NT2/D1 (cell line): ENCODE measurements around the gene SYVN1.

Experiments
- DNase-seq: peaks from one replicate; pipeline ENCODE4 v3.0.0-alpha.2; 2011; ENCODE audit warnings: low read depth, low spot score
- H3K27me3 ChIP-seq: 2 replicates; pipeline ENCODE4 v1.6.0; 2011; ENCODE audit warnings: mild to moderate bottlenecking; ENCODE audit not compliant: insufficient read length, insufficient read depth
- H3K36me3 ChIP-seq: 2 replicates; pipeline ENCODE4 v1.6.1; 2011; ENCODE audit warnings: mild to moderate bottlenecking, low read length, mixed read lengths; ENCODE audit not compliant: insufficient read depth, insufficient read length
- H3K4me1 ChIP-seq: 2 replicates; pipeline ENCODE4 v1.5.1; 2011; ENCODE audit not compliant: insufficient read depth, insufficient read length
- H3K4me3 ChIP-seq: 2 replicates; pipeline ENCODE4 v1.5.1; 2011; ENCODE audit warnings: low read depth; ENCODE audit not compliant: insufficient read length
- H3K9ac ChIP-seq: 2 replicates; pipeline ENCODE4 v1.6.0; 2011; ENCODE audit warnings: low read depth; ENCODE audit not compliant: insufficient read length
- H3K9me3 ChIP-seq: 2 replicates; pipeline ENCODE4 v1.5.1; 2011; ENCODE audit warnings: mild to moderate bottlenecking, low read length; ENCODE audit not compliant: insufficient read depth
- SUZ12 ChIP-seq: IDR thresholded peaks from 2 replicates; pipeline ENCODE4 v1.6.1; 2011; ENCODE audit not compliant: insufficient read length, insufficient read depth; ENCODE audit errors: extremely low read depth
- YY1 ChIP-seq: IDR thresholded peaks from 2 replicates; pipeline ENCODE4 v1.6.1; 2011; ENCODE audit not compliant: insufficient read length, insufficient read depth
- ZNF274 ChIP-seq: IDR thresholded peaks from 2 replicates; pipeline ENCODE4 v1.6.1; 2011; ENCODE audit warnings: mild to moderate bottlenecking, low read depth, low read length

The SYVN1 gene

GRCh38 chr11:65085446-65085845 lies 48.9 kb downstream of the SYVN1 start:
- TF ChIP-seq YY1 (no peak), ZNF274 (no peak), SUZ12 (no peak)
- peak overlapping the region; percentile 86 for H3K9ac ChIP-seq
- H3K4me3 ChIP-seq, result no peak overlapping the region
- peaks cover 81% of the 10 kb centered on the region for H3K36me3 ChIP-seq
- no peaks in the 10 kb centered on the region for H3K27me3 ChIP-seq
- no peaks in the 10 kb centered on the region for H3K9me3 ChIP-seq
- no peak for DNase-seq
- no peaks in the 10 kb centered on the region for H3K4me1 ChIP-seq

GRCh38 chr11:65084598-65085375 lies 49.5 kb downstream of the SYVN1 start:
- Histone ChIP-seq H3K27me3 (no peaks in the 10 kb centered on the region), H3K36me3 (peaks cover 83% of the 10 kb centered on the region), H3K9me3 (no peaks in the 10 kb centered on the region), H3K4me1 (no peaks in the 10 kb centered on the region), H3K4me3 (peak overlapping the region; percentile 75), H3K9ac (peak overlapping the region; percentile 86)
- TF ChIP-seq YY1, result no peak
- DNase-seq, result no peak

DNA sequence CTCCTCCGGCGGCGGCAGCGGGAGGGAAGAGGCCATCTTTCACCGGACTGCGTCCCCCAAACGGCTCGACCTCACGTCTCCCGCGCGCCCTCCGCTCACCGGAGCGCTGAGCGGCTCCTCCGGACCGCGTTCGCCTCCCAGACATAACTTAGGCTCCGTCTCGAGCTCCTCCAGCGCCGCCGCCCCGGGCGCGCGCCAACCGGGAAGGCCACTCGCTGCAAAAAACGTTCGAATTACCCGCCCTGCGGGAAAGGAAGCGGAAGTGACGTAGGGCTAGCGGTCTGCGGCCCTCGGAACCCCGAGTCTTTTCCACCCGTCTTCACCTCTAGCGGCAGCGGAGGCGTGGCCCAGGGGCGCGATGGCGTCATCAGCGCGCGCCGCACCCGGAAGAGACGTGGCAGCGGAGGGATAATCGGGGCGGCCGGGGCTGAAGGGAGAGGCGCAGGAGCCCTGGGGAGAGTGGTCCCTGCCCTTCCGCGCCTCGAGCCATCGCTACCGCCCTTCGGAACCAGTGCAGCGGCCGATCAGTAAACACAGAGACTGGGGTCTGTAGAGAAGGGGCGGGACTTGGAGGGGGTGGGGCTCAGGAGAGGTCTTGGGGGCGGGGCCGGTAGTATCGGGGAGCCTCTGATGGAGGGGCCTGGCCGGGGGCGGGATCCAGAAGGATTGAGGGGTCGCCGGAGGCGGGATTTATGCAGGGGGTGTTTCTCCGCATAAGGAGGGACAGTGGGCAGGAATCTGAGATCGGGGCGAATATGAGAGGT lies 50.3 kb downstream of the SYVN1 start, which contains the start of the genes CDCA5 and ZFPL1:
Gene CDCA5 (minus strand): TSS at position 207 of the 764 bp plus-strand sequence. CDS start 62 bp downstream, at position 145.
Gene ZFPL1 (plus strand): TSS at position 389 of the 764 bp plus-strand sequence. CDS start 477 bp downstream, outside the sequence.
- no peak for TF ChIP-seq YY1
- TF ChIP-seq ZNF274, result no peak
- TF ChIP-seq SUZ12, result no peak
- Histone ChIP-seq H3K36me3 (peaks cover 82% of the 10 kb centered on the region), H3K4me1 (no peaks in the 10 kb centered on the region), H3K9me3 (no peaks in the 10 kb centered on the region), H3K9ac (peak within 1 kb of the TSS; percentile 86), H3K4me3 (peak within 1 kb of the TSS; percentile 75), H3K27me3 (no peaks in the 10 kb centered on the region)
- peak; percentile 96 for DNase-seq

- no peak for DNase-seq
- no peak for TF ChIP-seq ZNF274
- no peak for TF ChIP-seq YY1
- TF ChIP-seq SUZ12, result no peak
Measured at GRCh38 chr11:65083134-65083833, 51.0 kb downstream of the SYVN1 start.

GRCh38 chr11:65078786-65079342 lies 55.5 kb downstream of the SYVN1 start:
- Histone ChIP-seq H3K9ac (no peak overlapping the region), H3K27me3 (no peaks in the 10 kb centered on the region), H3K36me3 (peaks cover 75% of the 10 kb centered on the region), H3K4me3 (no peak overlapping the region), H3K4me1 (peaks cover 2% of the 10 kb centered on the region), H3K9me3 (no peaks in the 10 kb centered on the region)
- no peak for DNase-seq
- TF ChIP-seq YY1 (peak; percentile 46), SUZ12 (no peak), ZNF274 (no peak)

More at GRCh38 chr11:65083134-65083833, 51.0 kb downstream of the SYVN1 start:
- H3K9ac ChIP-seq, result peak overlapping the region; percentile 86
- no peaks in the 10 kb centered on the region for H3K4me1 ChIP-seq
- peaks cover 82% of the 10 kb centered on the region for H3K36me3 ChIP-seq
- H3K9me3 ChIP-seq, result no peaks in the 10 kb centered on the region
- H3K27me3 ChIP-seq, result no peaks in the 10 kb centered on the region
- peak overlapping the region; percentile 75 for H3K4me3 ChIP-seq

DNA sequence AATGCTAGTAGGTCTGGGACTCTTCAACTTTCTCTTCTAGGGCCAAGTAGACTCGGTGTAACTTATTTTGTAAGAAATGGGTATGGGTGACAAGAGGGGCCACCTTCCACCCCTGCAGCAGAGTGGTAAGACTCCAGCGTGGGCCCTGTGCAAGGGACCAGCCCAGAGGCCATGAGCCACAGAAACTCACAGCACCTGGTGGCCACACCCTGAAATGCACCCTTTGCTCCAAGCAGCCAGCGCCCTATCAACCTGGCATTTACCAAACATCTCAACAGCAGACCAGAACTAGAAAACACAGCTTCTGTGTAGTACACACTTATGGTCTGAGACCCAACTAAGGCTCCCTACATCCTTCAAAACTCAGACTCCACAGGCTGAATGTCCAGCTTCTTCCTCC lies 56.2 kb downstream of the SYVN1 start:
- H3K4me3 ChIP-seq, result no peak overlapping the region
- no peaks in the 10 kb centered on the region for H3K27me3 ChIP-seq
- H3K36me3 ChIP-seq, result peaks cover 72% of the 10 kb centered on the region
- no peak for DNase-seq
- TF ChIP-seq YY1 (no peak), ZNF274 (no peak), SUZ12 (no peak)
- H3K9me3 ChIP-seq, result no peaks in the 10 kb centered on the region
- H3K4me1 ChIP-seq, result peaks cover 2% of the 10 kb centered on the region
- no peak overlapping the region for H3K9ac ChIP-seq

GRCh38 chr11:65077451-65077850 lies 56.9 kb downstream of the SYVN1 start:
- DNase-seq, result no peak
- no peaks in the 10 kb centered on the region for H3K27me3 ChIP-seq
- peaks cover 65% of the 10 kb centered on the region for H3K36me3 ChIP-seq
- H3K4me3 ChIP-seq, result no peak overlapping the region
- no peak overlapping the region for H3K9ac ChIP-seq
- no peak for TF ChIP-seq YY1
- no peak for TF ChIP-seq SUZ12
- no peak for TF ChIP-seq ZNF274
- H3K9me3 ChIP-seq, result no peaks in the 10 kb centered on the region
- peaks cover 2% of the 10 kb centered on the region for H3K4me1 ChIP-seq
